Adipose tissue (tissue), 3 donors: ENCODE data around the gene SIPA1L3. TPM values are rescaled to one million over a fixed set of nuclear protein-coding genes. Genes with fewer than 3 reads are reported as not detected.
"Not testable (repeated sequence)": the region's sequence is repeated elsewhere in the genome, so short reads cannot be mapped to it uniquely, and the experiment has no call there.

ENCODE experiments used
- H3K27ac ChIP-seq: one replicate; pipeline ENCODE4 v1.5.1; 2013; ENCODE audit warnings: low read depth, low read length
- WGBS, 3 donors: extraction: QIAGEN DNeasy Blood & Tissue Kit; methylation state at CpG; one replicate each; pipeline ENCODE4 v1.1.7; 2013; 5-methylcytosine and 5-hydroxymethylcytosine counted together
- polyA plus RNA-seq, 3 donors: library from polyadenylated mRNA; stranded (reverse); fragments of 200-250 nt; gene quantifications; one replicate each; pipeline ENCODE4 v1.2.3, GENCODE V29; 2013
- donor health status: healthy with polysubstance abuse.
- donor health status: Bipolar disorder and iron deficiency.
- donor health status: healthy.

SIPA1L3 gene
- 1 to 10 TPM; 2.5 to 7.1 (median 3.3) TPM for polyA plus RNA-seq

GRCh38 chr19:37906869-37907734, at the start of gene SIPA1L3:
Gene SIPA1L3, plus strand, starts transcription at chr19:37907208. Its CDS starts 174,358 bp downstream, at chr19:38081566.
- no peak within 1 kb of the TSS for H3K27ac ChIP-seq
- WGBS, 3 donors, result 0 to 1% (median 0%) methylated on average over 83 to 95 of the region's 95 CpGs

GRCh38 chr19:37864501-37864900, 42.5 kb upstream of the SIPA1L3 start:
- H3K27ac ChIP-seq, result no peak overlapping the region
- WGBS, 3 donors, result 84 to 93% (median 89%) methylated on average over 3 of the region's 3 CpGs

GRCh38 chr19:37865930-37866329, 41.1 kb upstream of the SIPA1L3 start:
- 78 to 89% (median 81%) methylated on average over 8 of the region's 9 CpGs for WGBS, 3 donors
- not testable (repeated sequence) for H3K27ac ChIP-seq

- H3K27ac ChIP-seq, result no peak overlapping the region
- 44 to 59% (median 51%) methylated on average over 2 of the region's 2 CpGs for WGBS, 3 donors
These were observed 39.2 kb upstream of the SIPA1L3 start for GRCh38 chr19:37867831-37868230.

- 44 to 63% (median 60%) methylated on average over 4 of the region's 4 CpGs for WGBS, 3 donors
- H3K27ac ChIP-seq, result no peak overlapping the region
These were observed 37.2 kb upstream of the SIPA1L3 start for GRCh38 chr19:37869766-37870340.

- no peak overlapping the region for H3K27ac ChIP-seq
- 71 to 76% (median 72%) methylated on average over 5 of the region's 5 CpGs for WGBS, 3 donors
These were observed 34.6 kb upstream of the SIPA1L3 start for GRCh38 chr19:37872383-37872782.

- no peak overlapping the region for H3K27ac ChIP-seq
- 17 to 35% (median 31%) methylated on average over 3 of the region's 3 CpGs for WGBS, 3 donors
These were observed 32.2 kb upstream of the SIPA1L3 start for GRCh38 chr19:37874784-37875183.

- WGBS, 3 donors, result 44 to 52% (median 45%) methylated on average over 2 of the region's 2 CpGs
These were observed 31.0 kb upstream of the SIPA1L3 start for GRCh38 chr19:37876032-37876431.

GRCh38 chr19:37877147-37877546, 29.9 kb upstream of the SIPA1L3 start:
- 81 to 93% (median 83%) methylated on average over 3 of the region's 3 CpGs for WGBS, 3 donors
- H3K27ac ChIP-seq, result no peak overlapping the region

More at GRCh38 chr19:37876032-37876431, 31.0 kb upstream of the SIPA1L3 start:
- no peak overlapping the region for H3K27ac ChIP-seq

- H3K27ac ChIP-seq, result no peak overlapping the region
- 95 to 96% (median 96%) methylated on average over 1 of the region's 1 CpG for WGBS, 3 donors
These were observed 21.6 kb upstream of the SIPA1L3 start for GRCh38 chr19:37885392-37885791.

GRCh38 chr19:37886571-37886970, 20.4 kb upstream of the SIPA1L3 start:
- no peak overlapping the region for H3K27ac ChIP-seq
- WGBS, 3 donors, result 67 to 77% (median 74%) methylated on average over 1 of the region's 1 CpG

- WGBS, 3 donors, result 59 to 90% (median 84%) methylated on average over 11 of the region's 11 CpGs
- no peak overlapping the region for H3K27ac ChIP-seq
These were observed 13.0 kb upstream of the SIPA1L3 start for GRCh38 chr19:37893845-37894575.

GRCh38 chr19:37896180-37896579, 10.8 kb upstream of the SIPA1L3 start:
- 83 to 84% (median 83%) methylated on average over 8 of the region's 8 CpGs for whole genome bisulfite sequencing, 3 donors
- no peak overlapping the region for H3K27ac ChIP-seq

- H3K27ac ChIP-seq, result no peak overlapping the region
- WGBS, 3 donors, result 79 to 85% (median 83%) methylated on average over 1 of the region's 1 CpG
These were observed 7.6 kb upstream of the SIPA1L3 start for GRCh38 chr19:37899453-37899852.

GRCh38 chr19:37899966-37900365, 7.0 kb upstream of the SIPA1L3 start:
- WGBS, 3 donors, result 64 to 84% (median 75%) methylated on average over 2 of the region's 2 CpGs
- H3K27ac ChIP-seq, result no peak overlapping the region

- 0 to 4% (median 0%) methylated on average over 4 of the region's 4 CpGs for WGBS, 3 donors
- H3K27ac ChIP-seq, result no peak overlapping the region
These were observed 4.3 kb upstream of the SIPA1L3 start for GRCh38 chr19:37902668-37903067.

- H3K27ac ChIP-seq, result no peak overlapping the region
- 57 to 96% (median 92%) methylated on average over 2 of the region's 2 CpGs for WGBS, 3 donors
These were observed 3.9 kb upstream of the SIPA1L3 start for GRCh38 chr19:37903096-37903495.

- H3K27ac ChIP-seq, result no peak within 1 kb of the TSS
- WGBS, 3 donors, result 7 to 8% (median 8%) methylated on average over 63 of the region's 63 CpGs
These were observed 801 bp upstream of the SIPA1L3 start, which contains the start of gene WDR87 for GRCh38 chr19:37905946-37906868. Gene WDR87, minus strand, starts transcription at chr19:37906594. Its CDS starts 8,355 bp downstream, at chr19:37898239.
